GM18508 (cell line): ENCODE results near the gene GPC3.
"Not testable (repeated sequence)": the region's sequence is repeated elsewhere in the genome, so short reads cannot be mapped to it uniquely, and the experiment has no call there.

Experiments
- ATAC-seq: cut with Tn5 transposase; IDR thresholded peaks from one replicate; pipeline ENCODE4 v1.9.1; 2021; ENCODE audit warnings: moderate number of reproducible peaks; ENCODE audit not compliant: insufficient read depth, unreplicated experiment

The GPC3 gene

DNA sequence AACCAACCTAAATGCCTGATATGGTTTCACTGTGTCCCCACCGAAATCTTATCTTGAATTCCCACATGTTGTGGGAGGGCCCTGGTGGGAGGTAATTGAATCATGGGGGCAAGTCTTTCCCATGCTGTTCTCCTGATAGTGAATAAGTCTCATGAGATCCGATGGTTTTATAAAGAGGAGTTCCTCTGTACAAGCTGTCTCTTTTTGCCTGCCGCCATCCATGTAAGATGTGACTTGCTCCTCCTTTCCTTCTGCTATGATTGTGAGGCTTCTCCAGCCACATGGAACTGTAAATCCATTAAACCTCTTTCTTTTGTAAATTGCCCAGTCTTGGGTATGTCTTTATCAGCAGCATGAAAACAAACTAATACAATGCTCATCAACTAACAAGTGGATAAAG, 265.1 kb downstream of the GPC3 start:
- not testable (repeated sequence) for ATAC-seq

DNA sequence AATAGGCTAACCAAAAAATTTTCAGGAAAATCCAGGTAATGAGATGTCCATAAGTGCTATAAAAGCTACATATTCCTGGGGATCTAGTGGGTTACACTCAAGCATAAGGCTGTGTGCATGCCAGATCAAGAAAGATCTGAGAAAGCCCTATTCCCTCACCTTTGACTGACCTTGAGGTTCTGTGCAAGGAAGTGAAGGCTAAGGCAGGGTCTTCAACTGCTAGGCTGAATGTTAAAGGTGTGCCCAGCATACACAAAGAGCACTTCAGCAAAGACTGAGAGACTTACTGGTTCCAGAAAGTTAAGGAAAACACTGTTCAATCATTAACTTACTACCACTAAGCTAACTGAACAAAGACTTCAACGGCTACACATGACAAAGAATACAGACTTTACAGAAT, 269.7 kb downstream of the GPC3 start:
- ATAC-seq, result no peak

DNA sequence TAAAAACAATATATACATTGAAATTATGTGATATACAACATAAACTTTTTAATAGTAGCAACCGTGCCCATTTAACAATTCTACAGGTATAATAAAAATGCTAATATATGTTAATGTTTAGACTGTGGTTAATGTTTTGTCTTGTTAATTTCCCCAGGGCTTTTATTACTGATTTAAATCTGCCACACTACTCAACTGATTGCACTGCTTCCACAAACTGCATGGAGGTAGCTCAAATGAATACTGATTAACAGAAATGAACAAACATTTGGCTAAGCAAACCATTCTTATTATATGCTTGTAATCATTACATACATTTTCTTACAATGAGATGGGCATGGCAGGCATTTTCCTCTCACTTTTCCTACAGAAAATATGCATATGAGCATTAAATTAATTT, 275.9 kb downstream of the GPC3 start:
- ATAC-seq, result no peak

DNA sequence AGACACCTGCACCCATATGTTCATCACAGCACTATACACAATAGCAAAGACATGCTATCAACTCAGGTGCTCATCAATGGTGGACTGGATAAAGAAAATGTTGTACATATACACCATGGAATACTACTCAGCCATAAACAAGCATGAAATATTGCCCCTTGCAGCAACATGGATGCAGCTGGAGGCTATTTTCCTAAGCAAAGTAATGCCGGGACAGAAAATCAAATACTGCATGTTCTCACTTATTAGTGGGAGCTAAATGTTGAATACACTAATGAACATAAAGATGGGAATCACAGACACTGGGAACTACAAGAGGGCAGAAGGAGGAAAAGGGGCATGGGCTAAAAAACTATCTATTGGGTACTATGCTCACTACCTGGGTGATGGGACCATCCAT, 278.5 kb downstream of the GPC3 start:
- ATAC-seq, result no peak

DNA sequence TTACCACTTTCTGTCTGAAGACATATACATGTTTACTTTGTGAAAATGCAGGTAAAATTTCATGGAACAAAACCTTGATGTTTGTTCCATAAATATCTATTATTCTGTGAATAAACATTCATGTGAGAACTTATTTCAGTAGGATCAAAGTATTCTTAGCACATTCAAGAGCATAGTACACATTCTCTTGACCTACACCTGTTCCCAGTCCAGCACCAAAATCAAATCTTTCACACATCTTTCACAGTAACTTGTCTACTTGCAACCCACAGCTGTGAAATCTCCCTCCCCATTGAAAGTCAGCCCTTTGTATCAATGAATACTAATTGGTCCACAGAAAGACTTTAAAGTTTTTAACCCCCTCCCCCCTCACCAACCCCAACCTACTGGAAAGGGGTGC, 283.2 kb downstream of the GPC3 start:
- no peak for ATAC-seq

DNA sequence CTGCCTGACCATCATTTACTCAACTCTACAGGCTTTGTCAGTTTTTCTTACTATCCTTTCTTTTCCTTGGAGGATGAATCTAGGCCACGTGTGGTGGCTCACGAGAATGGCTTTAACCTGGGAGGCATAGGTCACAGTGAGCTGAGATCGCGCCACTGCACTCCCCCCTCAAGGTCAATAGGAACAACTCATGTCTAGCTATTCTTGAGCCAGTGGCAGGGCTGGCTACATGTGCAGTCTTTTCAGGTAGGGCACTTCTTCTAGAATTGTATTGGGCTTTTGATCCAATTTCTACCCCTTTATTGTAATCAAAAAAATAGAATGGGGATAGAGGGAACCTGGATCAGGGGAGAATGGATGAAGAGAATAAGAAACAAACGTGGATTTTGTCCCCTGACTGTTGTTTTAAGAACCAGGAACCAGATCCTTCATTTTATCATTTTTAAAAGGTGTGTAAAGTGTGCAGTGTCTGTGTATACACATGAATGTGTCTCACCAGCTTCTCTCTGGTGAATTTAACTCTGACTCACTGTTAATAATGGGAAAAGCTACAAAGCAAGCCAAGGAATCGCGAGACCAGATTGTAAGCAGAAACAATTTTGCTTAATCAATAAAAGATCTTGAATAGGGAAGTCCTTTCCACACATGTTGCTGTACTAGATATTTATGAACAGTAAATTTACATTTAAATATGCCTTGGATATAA, 286.2 kb downstream of the GPC3 start:
- ATAC-seq, result no peak

DNA sequence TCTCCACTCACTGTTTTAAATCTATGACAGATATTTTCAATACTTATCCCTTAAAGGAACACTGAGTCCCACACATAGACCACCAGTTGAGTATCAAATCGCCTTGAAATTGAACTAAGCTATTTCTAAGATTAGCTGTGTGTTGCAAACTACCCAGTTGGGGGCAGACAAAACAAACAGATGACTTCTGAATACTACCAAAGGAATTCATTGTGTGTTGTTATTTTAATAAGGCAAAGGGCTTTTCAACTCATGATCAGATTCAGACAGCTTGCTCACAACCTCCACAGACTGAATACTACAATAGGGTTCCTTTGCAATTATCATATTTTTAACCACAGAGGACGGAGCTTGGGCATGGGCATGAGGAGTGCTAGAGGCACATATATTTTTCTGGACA, 287.1 kb downstream of the GPC3 start:
- ATAC-seq, result no peak

DNA sequence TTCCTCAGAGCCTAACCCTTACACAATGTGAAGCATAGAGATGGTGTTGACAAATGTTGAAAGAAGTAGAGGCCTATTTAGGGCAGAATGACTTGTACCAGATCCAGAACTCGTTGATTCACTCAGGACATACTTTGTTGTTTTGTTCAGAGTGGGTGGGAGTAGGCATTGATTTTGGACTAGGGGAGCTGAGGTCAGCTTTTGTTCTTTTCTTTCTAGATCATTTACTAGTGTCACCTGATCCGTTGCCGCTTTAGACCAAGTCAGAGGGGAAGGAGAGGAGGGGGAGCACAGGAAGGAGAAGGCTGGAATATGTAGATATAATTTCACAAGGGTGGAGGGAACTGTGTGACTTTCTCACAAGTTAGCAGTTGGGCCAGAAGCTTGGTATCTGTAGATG, 287.7 kb downstream of the GPC3 start:
- no peak for ATAC-seq

DNA sequence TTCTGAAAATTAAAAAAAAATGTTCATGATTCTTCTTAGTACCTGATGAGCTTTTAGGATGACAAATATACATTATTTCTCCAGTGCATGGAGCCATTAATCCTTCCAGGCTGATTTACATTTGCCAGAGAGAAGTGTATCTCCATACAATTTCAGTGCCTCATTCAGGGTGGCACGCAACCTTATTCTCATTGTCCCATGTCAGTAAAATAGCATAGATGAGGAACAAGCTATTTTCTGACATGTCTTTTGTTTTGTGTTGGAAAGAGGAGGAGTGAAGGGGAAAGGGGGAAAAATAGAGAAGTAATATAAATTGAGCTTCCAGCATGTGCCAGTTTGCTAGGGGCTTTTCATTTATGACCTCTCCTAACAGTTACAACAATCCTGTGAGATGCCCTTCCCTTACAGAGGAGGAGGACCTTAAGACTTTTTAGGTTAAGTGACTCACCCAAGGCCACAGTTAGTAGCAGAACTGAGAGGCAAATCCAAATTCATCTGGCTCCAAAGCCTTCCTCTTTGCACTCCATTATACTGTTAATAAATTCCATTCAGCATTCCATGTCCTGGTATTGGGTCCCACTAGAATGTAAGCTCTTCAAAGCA, 295.3 kb downstream of the GPC3 start:
- ATAC-seq, result no peak

DNA sequence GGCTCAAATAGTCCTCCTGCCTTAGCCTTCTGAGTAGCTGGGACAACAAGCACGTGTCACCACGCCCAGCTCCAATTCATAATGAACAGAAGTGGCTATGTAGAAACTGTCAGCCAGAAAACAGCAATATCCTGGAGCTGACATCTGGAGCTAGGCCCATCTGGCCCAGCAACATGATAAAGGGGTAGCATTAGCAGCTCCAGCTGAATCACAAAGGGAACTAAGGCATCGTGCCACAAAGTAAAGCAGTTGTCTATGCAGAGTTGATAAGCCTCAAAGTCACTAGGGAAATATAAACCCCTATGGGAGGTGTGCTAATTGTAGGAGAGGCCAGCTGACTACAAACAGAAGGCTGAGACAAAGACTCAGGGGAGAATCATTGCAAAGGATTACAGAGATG, 299.6 kb downstream of the GPC3 start:
- ATAC-seq, result no peak

DNA sequence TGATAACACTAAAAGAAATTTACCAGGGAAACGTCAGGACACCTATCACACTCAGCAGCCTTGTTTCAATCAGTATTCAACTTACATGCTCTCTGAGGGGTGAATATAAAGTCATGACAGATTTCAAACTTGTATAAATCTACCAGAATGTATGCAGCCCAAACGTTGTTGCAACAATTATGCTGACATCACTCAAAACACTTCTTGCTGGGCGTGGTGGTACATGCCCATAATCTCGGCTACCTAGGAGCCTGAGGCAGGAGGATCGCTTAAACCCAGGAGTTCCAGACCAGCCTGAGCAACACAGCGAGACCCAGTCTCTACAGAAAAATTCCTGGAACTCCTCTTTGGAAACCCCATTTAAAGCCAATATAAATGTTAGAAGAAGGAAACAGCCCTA, 303.5 kb downstream of the GPC3 start:
- no peak for ATAC-seq

DNA sequence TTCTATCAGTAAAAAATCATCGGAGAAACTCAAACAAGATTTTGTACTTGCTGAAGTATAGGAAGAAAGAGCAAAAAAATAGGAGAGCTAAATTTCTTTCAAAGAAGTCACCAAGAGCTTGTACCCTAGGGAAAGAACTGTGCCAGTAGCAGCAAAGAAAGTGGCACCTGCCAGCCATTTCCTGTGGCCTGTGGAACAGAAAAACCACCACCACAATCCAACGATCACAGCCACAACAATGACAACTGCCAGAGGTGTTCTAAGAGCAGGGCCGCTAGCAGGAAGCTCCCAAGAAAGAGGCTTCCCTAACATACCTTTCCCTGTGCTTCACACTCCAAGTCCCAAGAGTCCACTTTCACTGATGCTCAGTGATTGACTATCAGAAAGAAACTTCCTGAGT, 304.0 kb downstream of the GPC3 start:
- ATAC-seq, result no peak

DNA sequence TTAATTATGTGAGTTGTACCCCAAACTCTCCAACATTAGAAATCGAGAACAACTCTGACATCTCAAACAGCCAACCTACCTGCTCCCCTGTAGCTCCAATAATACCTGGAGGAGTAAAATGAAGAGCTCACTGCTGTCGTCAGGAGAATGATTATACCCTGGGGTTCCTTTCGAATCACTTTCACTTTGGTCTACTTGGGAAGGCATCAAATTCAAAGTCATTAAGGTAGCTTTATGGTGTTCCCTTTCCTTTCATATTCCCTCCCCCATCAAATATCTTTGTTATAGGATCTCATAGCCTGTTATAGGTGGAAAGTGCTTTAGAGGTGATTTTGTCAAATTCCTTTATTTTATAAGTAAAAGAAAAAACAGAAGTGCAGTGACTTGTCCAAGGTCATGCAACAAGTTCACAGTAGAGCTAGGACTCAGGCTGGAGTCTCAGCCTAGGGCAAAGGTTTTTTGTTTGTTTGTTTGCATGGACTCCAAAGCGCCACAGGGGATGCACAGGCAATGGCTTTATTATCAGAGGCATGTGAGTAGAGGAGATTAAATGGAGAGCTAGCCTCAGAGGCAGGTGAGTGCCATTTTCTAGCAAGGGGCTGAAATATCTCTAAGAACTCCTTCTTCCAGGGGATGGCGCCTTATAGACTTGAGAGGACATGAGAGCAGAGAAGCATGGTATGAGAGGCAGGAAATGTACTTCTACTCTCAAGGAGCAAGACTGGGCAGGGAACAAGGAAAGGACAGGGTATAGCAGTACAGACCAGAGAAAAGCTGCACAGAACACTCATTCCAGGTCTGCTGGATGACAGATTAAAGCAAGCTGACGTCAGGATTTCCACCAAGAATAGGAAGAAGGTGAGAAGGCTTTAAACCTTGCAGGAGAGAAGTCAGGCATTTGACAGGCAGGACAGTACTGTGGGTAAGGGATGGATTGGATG, 308.0 kb downstream of the GPC3 start:
- no peak for ATAC-seq

DNA sequence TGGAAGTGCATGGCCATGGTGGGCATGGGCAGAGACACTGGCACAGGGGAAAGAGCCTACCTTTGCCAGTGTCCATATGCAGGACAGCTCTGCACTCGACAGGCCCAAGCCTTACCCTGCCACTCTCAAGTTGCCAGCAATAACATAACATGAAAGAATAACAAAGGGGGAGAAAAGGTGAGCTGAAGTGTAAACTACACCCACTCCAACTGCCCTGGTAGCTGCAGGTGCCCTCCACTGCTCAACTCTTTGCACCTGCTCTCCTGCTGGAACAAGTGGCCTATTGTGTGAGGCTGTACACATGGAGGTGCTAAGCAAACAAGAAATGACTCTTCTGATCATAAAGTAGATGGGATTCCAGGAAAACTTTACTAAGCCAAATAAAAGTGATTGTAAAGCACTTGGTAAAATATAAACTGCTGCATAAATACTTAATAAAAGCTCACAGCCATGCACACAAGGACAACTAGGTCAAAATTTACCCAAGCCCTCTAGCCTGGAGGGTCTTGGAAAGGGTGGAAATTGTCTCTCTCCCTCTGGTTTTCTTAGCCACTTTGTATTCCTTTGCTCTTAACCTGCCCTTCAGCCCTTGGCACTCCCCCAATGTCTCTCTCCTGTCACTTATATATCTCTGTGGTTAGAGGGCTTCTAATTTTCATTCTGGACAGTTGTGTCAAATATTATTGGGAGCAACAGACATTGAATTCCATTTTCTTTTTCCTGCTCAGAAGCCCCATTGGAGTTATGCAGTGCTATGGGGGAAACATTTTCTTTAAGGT, 308.9 kb downstream of the GPC3 start:
- ATAC-seq, result no peak

DNA sequence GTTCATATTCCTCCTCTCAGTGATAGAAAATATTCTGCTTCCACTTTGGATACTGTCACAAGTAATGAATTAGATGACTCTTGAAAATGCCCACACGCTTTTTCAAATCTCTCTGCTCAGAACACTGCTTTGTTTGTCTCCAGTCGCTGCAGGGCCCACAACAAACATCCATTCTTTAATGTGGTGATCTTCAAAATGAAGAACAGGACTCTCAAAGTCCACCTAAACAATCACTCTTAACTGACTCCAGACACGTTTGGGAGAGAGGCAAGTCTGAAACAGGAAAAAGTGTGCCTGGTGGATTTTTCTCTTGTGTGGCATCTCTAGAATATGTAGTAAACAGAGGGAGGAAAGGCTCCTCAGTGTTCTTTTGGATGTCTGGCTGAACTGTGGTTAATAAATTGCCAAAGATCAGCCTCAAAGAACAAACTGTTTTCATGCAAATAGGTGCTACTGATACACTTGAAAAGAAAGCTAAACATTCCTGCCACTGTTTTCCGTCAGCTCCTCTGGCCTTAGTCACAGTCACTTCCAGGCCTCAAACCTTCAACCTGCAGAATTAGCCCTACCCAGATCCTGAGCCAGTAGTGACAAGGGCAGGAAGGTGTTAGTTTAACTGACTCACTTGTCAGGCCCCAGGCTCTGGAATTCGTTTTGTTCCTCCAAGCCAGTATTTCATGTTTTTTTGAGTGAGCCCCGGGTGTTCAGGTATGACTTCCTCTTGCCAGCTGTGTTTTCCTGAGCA, 310.5 kb downstream of the GPC3 start:
- no peak for ATAC-seq

DNA sequence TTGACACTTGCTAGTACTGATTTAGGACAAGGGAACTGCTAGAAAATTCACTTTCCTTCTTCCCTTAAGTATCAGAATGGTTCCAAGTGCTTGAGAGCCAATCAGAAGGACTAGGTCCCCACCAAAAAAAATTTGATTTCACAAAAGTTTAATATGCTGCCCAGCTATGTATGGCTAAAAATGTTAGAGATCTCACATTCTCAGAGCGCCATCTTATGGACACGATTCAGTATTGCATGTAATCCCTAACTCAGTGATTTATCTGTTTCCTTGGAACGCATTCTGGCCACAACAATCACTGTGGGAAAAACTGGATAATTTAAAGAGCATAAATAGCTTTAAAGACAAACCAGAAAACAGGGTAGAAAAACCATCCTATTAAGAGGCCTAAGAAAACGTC, 315.0 kb downstream of the GPC3 start:
- ATAC-seq, result no peak

DNA sequence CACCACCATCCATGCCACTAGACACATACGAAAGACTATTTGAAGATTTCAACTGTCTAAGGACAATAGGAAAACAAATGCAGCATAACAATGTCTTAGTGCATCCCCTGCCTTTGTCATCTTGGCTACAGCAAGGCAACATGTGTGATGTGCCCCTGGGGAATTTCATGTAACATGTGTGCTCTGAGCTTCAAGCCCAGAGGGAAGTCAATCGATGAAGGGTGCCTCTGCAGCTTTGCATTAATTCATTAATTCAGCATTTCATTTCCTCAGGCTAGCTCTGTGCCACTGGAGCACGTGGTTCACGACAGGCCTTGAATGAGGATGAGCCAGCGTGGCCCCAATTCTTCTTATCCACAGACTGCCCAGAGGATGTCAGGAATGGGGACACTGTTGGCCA, 316.2 kb downstream of the GPC3 start:
- no peak for ATAC-seq

DNA sequence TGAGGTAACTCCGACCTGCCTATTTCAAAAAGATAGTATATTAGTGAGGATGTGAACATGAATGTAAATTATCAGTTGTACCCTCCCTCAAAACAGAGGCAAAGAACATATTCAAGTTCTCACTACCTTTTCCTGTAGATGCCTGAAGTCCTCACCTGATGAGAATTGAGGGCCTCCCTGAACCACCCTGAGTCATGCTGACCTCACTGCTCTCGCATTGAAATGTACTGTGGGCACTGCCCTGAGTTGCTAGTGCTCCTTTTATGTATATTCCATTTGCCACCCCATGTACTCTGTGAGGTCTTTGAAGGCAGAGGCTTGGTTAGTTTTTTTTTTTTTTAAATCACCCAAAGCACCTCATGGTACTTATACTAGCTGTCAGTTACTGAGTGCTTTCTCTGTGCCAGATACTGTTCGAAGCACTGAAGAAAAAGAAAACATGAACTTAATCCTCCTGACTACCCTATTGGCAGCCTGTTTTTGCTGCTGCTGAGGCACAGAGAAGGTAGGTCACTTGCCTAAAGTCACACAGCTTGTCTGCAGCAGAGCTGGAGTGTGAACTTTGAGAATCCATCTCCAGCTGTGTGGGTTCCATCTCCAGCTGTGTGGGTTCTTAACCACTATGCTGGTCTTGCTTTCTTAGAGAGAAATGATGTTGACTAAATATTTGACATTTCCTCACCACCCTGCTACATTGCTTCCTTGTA, 317.0 kb downstream of the GPC3 start:
- ATAC-seq, result no peak

DNA sequence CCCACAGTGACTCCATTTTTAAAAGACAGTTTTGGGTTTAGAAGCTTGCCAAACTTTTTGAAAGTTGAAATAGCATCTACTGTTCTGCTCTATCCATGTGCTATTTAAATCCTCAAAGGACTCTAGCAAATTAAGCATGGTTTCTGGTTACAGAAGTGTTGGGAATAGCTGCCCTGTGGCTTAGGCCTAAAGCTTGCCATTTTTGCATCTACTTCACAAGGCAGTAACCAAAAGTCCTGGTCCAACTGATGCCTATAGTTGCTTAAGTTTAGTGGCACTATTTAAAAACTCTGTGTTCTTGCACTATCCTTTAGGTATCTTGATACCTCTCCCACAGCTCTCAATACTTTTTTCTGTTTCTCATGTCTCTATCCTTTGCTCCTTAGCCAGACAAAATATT, 319.1 kb downstream of the GPC3 start:
- ATAC-seq, result no peak
